ENCODE measurements around the gene UNC5CL. TPM values are rescaled to one million over a fixed set of nuclear protein-coding genes. Genes with fewer than 3 reads are reported as not detected.

Gene UNC5CL
- total RNA-seq, 4 donors from 2014 or later: 0.90 to 7.6 (median 1.5) TPM

GRCh38 chr6:41002168-41002567 lies 36.9 kb downstream of the UNC5CL start:
- Histone ChIP-seq H3K4me3 (no peak overlapping the region), H3K27ac (no peak overlapping the region), H3K4me1 (peaks cover 0 to 9% (median 0%) of the 10 kb centered on the region in 4 donors), H3K36me3 (no peaks in the 10 kb centered on the region), H3K27me3 (no peaks in the 10 kb centered on the region), H3K9me3 (no peaks in the 10 kb centered on the region)
- no peak for DNase-seq (ENCODE audit: low spot score in 2 of 2)
- TF ChIP-seq POLR2A (IDR thresholded peaks at IDR 0.05) (no peak), CTCF (IDR thresholded peaks at IDR 0.05) (no peak), EP300 (IDR thresholded peaks at IDR 0.05) (no peak)
- 79 to 80% methylated on average over 3 of the region's 3 CpGs for WGBS, 2 donors

- H3K4me1 ChIP-seq: peaks cover 0 to 11% (median 0%) of the 10 kb centered on the region in 4 donors
- H3K36me3 ChIP-seq: no peaks in the 10 kb centered on the region
- no peak overlapping the region for H3K27ac ChIP-seq
- H3K4me3 ChIP-seq: no peak overlapping the region
- TF ChIP-seq CTCF (IDR thresholded peaks at IDR 0.05) (no peak), EP300 (IDR thresholded peaks at IDR 0.05) (no peak), POLR2A (IDR thresholded peaks at IDR 0.05) (no peak)
- DNase-seq (ENCODE audit: low spot score in 2 of 2): no peak
- no peaks in the 10 kb centered on the region for H3K27me3 ChIP-seq
- 82 to 84% methylated on average over 4 of the region's 4 CpGs for WGBS, 2 donors
- no peaks in the 10 kb centered on the region for H3K9me3 ChIP-seq
Measured at GRCh38 chr6:41000248-41000647, 38.8 kb downstream of the UNC5CL start.

- peak; percentile 19 to 59 for DNase-seq (ENCODE audit: low spot score in 2 of 2)
Measured at GRCh38 chr6:40999569-40999968, 39.5 kb downstream of the UNC5CL start.

GRCh38 chr6:40998661-40999060 lies 40.4 kb downstream of the UNC5CL start:
- H3K27ac ChIP-seq: no peak overlapping the region
- H3K36me3 ChIP-seq: no peaks in the 10 kb centered on the region
- H3K27me3 ChIP-seq: no peaks in the 10 kb centered on the region
- TF ChIP-seq CTCF (IDR thresholded peaks at IDR 0.05) (no peak), EP300 (IDR thresholded peaks at IDR 0.05) (no peak), POLR2A (IDR thresholded peaks at IDR 0.05) (no peak)
- H3K9me3 ChIP-seq: no peaks in the 10 kb centered on the region
- H3K4me1 ChIP-seq: peaks cover 0 to 11% (median 0%) of the 10 kb centered on the region in 4 donors
- no peak overlapping the region for H3K4me3 ChIP-seq
- 87 to 97% methylated on average over 4 of the region's 4 CpGs for WGBS, 2 donors
- no peak for DNase-seq (ENCODE audit: low spot score in 2 of 2)

More at GRCh38 chr6:40999569-40999968, 39.5 kb downstream of the UNC5CL start:
- Histone ChIP-seq H3K36me3 (no peaks in the 10 kb centered on the region), H3K4me3 (no peak overlapping the region), H3K27ac (no peak overlapping the region), H3K9me3 (no peaks in the 10 kb centered on the region), H3K4me1 (peaks cover 0 to 11% (median 0%) of the 10 kb centered on the region in 4 donors), H3K27me3 (no peaks in the 10 kb centered on the region)
- peak in 1 of 5 experiments; percentile 14 for TF ChIP-seq CTCF (IDR thresholded peaks at IDR 0.05)
- TF ChIP-seq EP300 (IDR thresholded peaks at IDR 0.05): no peak
- TF ChIP-seq POLR2A (IDR thresholded peaks at IDR 0.05): no peak
- WGBS, 2 donors: 25 to 28% methylated on average over 3 of the region's 3 CpGs

GRCh38 chr6:40997234-40997957 lies 41.6 kb downstream of the UNC5CL start:
- Histone ChIP-seq H3K9me3 (no peaks in the 10 kb centered on the region), H3K4me1 (peaks cover 0 to 11% (median 0%) of the 10 kb centered on the region in 4 donors), H3K4me3 (no peak overlapping the region), H3K36me3 (no peaks in the 10 kb centered on the region), H3K27ac (no peak overlapping the region), H3K27me3 (no peaks in the 10 kb centered on the region)
- TF ChIP-seq CTCF (IDR thresholded peaks at IDR 0.05) (no peak), EP300 (IDR thresholded peaks at IDR 0.05) (no peak), POLR2A (IDR thresholded peaks at IDR 0.05) (no peak)
- no peak for DNase-seq (ENCODE audit: low spot score in 2 of 2)
- 39 to 55% methylated on average over 3 to 4 of the region's 4 CpGs for WGBS, 2 donors
